ENCODE data around the gene NR6A1.

- TF ChIP-seq EGR2 (tag by site-specific recombination; IDR thresholded peaks at IDR 0.05; ENCODE audit: low read depth), result no peak
- TF ChIP-seq ZNF274 (IDR thresholded peaks at IDR 0.05; ENCODE audit: low read length), result no peak
- TF ChIP-seq ZNF274 (tag by site-specific recombination; IDR thresholded peaks at IDR 0.05; ENCODE audit: borderline replicate concordance), result no peak
Measured at GRCh38 chr9:124479947-124480620, 291.0 kb downstream of the NR6A1 start.

Data from HEK293 (cell line).